GM12892 (cell line): ENCODE measurements around the gene IDI2.

Experiments used
- POLR2AphosphoS5 ChIP-seq: IDR thresholded peaks from 2 replicates; pipeline ENCODE4 v1.6.1; 2011; ENCODE audit warnings: low read depth, low read length, control low read depth
- TAF1 ChIP-seq: IDR thresholded peaks from 2 replicates; pipeline ENCODE4 v1.6.1; 2011; ENCODE audit warnings: low read depth, mild to moderate bottlenecking, control low read depth, low read length, borderline replicate concordance

DNA sequence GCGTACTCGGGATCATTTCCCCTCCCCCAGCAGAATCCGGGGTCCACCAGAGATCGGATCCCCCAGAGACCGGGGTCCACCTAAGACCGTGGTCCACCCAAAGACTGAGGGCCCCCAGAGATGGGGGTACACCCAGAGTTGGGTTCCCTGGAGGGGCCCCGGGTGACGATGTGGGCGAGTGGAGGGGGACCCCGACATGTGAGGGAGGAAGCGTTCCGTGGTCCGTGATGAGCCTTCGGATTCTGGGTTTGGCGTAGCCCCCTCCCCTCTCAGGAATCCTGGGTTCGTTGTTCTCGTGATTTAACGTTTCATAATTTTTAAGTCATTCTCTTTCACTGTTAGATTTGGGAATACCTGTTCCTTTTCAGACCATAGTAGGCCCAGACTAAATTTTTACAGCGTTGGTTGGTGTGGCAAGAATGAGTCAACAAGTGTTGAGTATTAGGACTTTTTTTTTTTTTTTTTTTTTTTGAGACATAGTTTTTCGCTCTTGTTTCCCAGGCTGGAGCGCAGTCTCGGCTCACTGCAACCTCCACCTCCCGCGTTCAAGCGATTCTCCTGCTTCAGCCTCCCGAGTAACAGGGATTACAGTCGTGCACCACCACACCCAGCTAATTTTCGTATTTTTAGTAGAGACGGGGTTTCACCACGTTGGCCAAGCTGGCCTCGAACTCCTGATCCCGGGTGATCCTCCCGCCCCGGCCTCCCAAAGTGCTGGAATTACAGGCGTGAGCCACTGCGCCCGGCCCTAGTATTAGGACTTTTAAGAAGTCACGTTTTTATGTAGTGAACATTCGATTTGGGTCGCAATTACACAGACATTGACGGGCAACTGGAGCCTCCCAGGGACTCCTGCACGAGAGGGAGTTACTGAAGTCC, 36.8 kb downstream of the IDI2 start:
- no peak for TF ChIP-seq POLR2AphosphoS5
- TF ChIP-seq TAF1: no peak
